NK-92 (cell line): ENCODE results near the gene MED26.
A peak's percentile ranks its signal among the peaks of the same experiment; 100 is the strongest.
"Not testable (repeated sequence)": the region's sequence is repeated elsewhere in the genome, so short reads cannot be mapped to it uniquely, and the experiment has no call there.

Experiments used
- DNase-seq: peaks from one replicate; lab custom pipeline; 2025; ENCODE audit not compliant: unreplicated experiment; lab: John Stamatoyannopoulos, UW

MED26 gene, protein sequence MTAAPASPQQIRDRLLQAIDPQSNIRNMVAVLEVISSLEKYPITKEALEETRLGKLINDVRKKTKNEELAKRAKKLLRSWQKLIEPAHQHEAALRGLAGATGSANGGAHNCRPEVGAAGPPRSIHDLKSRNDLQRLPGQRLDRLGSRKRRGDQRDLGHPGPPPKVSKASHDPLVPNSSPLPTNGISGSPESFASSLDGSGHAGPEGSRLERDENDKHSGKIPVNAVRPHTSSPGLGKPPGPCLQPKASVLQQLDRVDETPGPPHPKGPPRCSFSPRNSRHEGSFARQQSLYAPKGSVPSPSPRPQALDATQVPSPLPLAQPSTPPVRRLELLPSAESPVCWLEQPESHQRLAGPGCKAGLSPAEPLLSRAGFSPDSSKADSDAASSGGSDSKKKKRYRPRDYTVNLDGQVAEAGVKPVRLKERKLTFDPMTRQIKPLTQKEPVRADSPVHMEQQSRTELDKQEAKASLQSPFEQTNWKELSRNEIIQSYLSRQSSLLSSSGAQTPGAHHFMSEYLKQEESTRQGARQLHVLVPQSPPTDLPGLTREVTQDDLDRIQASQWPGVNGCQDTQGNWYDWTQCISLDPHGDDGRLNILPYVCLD

GRCh38 chr19:16628183-16628983 lies at the start of gene MED26:
Gene MED26, minus strand, starts transcription at chr19:16628204. Its CDS starts 261 bp downstream, at chr19:16627943.
- DNase-seq = peak; percentile 59

DNA sequence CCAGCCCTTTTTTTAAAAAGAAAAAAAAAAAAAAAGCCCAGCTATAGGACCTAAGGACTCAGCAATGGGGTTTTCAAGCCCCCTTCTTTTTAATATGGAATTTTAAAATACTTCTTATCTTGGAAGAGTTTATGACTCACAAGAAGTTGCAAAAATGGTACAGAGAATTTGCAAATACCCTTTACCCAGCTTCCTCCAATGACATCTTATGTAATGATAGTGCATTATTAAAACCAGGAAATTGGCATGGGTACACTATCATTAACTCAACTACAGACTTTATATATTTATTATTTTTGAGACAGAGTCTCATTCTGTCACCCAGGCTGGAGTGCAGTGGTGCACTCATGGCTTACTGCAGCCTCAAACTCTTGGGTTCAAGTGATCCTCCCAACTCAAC lies 49.1 kb upstream of the MED26 start:
- DNase-seq = no peak

GRCh38 chr19:16676101-16676798 lies 48.2 kb upstream of the MED26 start:
- DNase-seq = no peak

DNA sequence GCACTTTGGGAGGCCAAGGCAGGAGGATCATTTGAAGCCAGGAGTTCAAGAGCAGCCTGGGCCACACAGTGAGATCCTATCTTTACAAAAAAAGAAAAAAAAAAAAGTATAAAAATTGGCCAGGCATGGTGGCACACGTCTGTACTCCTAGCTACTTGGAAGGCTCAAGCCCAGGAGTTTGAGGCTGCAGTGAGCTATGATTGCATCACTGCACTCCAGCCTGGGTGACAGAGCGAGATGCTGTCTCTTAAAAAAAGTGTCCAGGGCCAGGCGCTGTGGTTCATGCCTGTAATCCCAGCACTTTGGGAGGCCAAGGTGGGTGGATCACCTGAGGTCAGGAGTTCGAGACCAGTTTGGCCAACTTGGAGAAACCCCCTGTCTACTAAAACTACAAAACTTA lies 45.8 kb upstream of the MED26 start:
- DNase-seq = not testable (repeated sequence)

DNA sequence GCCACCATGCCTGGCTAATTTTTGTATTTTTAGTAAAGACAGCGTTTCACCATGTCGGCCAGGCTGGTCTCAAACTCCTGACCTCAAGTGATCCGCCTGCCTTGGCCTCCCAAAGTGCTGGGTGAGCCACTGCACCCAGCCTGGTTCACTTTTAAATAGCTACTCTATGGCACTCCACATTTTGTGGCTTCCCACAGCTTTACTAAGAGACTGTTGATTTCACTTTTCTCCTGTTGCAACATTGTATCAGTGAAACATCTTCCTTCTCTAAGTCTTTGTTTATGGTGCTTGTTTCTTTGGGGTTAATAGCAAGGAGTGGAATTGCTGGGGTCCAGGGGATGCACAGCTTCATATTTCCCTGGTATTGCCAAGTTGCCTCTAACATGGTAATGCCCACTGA lies 45.2 kb upstream of the MED26 start:
- no peak for DNase-seq

GRCh38 chr19:16671652-16672274 lies 43.8 kb upstream of the MED26 start:
- no peak for DNase-seq

DNA sequence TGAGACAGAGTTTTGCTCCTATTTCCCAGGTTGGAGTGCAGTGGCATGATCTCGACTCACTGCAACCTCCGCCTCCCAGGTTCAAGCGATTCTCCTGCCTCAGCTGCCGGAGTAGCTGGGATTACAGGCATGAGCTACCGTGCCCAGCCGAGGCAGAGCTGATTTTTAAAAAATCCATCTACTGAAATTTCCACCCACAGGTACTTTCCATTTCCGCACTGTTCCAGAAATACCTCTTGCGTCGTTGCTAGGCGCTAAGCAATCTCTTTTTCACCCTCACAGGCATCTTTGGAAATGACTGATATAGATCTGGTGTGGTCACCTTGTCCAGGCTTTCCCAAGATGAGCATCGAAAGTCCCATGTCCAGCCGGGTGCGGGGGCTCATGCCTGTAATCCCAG lies 42.3 kb upstream of the MED26 start:
- DNase-seq = no peak

DNA sequence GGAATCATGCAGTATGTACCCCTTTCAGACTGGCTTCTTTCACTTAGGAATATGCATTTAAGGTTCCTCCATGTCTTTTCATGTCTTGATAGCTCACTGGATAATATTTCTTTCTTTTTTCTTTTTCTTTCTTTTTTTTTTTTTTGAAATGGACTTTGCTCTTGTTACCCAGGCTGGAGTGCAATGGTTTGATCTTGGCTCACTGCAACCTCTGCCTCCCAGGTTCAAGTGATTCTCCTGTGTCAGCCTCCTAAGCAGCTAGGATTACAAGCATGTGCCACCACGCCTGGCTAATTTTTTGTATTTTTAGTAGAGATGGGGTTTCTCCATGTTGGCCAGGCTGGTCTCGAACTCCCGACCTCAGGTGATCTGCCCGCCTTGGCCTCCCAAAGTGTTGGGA lies 40.7 kb upstream of the MED26 start:
- DNase-seq = not testable (repeated sequence)

GRCh38 chr19:16668176-16668575 lies 40.2 kb upstream of the MED26 start:
- no peak for DNase-seq

DNA sequence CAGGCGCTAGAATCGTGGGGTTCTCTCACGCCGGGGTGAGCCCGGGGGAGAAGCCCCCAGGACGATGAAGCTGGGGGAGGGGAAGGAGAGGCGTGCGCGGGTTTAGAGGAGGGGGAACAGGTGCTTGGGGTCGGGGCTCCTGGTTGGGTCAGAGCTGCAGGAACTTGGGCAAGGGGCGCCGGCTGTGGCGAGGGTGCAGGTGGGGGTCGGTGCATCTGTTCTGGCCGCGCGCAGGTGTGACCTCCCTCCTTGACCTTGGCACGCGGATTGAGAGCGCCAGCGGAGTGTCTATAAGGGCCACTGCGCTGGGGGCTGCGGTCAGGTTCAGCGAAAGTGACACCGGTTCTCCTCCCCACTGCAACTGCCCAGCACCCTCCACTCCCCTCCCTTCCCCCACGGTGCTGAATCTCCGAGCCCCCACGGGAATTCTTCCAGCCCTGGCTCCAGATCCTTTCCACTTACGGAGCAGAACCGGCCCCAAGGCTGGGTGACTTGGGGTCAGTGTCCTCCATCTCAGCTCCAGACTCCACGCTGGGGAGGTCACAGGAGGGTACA lies 33.6 kb upstream of the MED26 start:
- DNase-seq = no peak

DNA sequence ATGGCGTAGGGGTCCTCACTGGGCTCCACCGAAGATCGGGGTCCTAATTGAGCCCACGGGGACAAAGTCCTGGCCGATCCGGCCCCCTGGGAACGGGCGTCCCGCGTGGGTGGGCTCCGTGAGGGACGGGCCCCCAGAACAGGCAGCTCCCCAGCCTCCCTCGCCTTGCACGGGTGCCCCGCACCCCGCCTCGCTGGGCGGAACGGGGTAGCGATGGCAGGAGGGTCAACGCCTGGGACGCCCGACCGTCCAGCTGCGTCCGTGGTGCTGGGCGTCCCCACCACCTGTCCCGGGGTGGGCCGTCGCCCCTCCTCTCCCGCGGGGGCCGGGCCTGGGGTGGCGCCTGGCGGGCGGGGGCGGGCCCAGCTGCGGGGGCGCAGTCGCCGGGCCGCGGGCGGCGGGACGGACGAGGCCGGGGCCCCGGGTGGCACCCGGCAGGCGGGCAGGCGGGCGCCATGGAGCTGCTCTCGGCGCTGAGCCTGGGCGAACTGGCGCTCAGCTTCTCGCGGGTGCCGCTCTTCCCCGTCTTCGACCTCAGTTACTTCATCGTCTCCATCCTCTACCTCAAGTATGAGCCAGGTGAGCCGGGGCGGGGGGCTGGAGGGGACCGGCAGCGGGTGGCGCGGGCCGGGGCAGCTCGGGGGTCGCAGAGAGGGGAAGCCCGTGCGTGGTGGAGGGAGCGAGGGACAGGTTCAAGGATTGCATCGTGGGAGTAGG lies 32.9 kb upstream of the MED26 start, which contains the start of gene TMEM38A:
Gene TMEM38A, plus strand, starts transcription at position 377 of the 717 bp plus-strand sequence. Its CDS starts 79 bp downstream, at position 456.
- no peak for DNase-seq

GRCh38 chr19:16659832-16660708 lies 32.1 kb upstream of the MED26 start, which contains the start of gene SMIM7:
Gene SMIM7, minus strand, starts transcription at chr19:16660144. Its CDS starts 34 bp downstream, at chr19:16660110.
- peak; percentile 88 for DNase-seq

- no peak for DNase-seq
These were observed 31.4 kb upstream of the MED26 start for GRCh38 chr19:16659464-16659831.

- no peak for DNase-seq
These were observed 29.4 kb upstream of the MED26 start for GRCh38 chr19:16657384-16657783.

- no peak for DNase-seq
These were observed 27.7 kb upstream of the MED26 start for GRCh38 chr19:16655727-16656126.

- DNase-seq = no peak
These were observed 26.6 kb upstream of the MED26 start for GRCh38 chr19:16654627-16655026.

- DNase-seq = no peak
These were observed 26.1 kb upstream of the MED26 start for GRCh38 chr19:16654140-16654539.

- no peak for DNase-seq
These were observed 24.9 kb upstream of the MED26 start for GRCh38 chr19:16652854-16653253.
